Measurements from ENCODE around the gene INPP4A.

The INPP4A gene

DNA sequence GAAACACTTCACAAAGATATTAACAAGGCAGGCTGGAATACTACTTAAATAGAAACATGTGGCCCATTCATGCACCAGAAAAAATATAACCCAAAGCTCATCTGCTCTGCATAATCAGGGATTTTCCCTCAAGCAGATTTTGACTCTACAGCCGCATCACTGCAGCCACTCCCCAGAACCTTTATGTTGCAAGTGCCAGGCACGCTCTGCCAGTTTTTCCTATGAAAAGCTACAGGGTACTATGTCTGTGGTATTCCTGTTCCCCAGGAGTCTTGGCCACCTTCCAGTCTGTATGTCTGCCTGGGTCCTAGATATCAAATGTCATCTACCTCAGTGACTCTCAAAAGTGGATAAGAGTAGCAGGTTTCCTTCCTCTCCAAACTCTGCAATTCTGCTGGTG is 159.9 kb downstream of the INPP4A start:
- DNase-seq, result no peak

DNA sequence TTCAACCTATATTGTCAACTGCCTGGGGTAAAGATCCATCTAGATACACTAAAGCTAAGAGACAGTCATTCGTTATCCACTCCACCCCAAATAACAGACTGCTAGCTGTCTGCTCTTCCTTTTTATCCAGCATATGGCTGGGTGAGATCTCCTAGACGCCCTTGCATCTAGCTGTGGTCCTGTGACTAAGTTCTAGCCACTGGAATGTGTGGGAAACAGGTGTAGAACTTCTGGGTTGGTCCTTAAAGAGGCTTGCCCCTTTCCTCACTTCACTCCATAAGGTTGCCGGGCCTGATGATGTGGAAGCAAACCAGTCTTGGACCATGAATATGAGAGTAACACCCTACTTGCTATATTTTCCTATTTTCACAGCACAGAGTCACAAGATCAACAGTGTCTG is 160.4 kb downstream of the INPP4A start:
- DNase-seq, result no peak

GRCh38 chr2:98606431-98606830 is 161.8 kb downstream of the INPP4A start:
- DNase-seq, result no peak

DNA sequence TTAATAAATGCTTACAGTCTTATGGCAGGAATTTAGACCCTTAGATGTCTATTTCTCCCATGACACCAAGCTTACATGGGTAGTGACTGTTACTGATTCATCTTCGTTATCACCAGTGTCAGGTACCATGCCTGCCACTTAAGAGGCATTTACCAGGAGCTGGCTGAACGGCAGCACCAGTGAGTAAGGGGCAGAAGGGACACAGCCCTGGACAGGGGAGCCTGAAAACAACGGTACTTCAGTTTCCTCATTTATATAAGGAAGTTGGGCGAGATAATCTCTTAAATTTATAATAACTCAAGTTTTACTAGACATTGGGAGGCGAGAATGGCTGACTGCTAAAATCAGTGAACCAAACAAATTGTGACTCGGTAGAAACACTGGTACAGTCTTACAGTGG is 162.4 kb downstream of the INPP4A start:
- no peak for DNase-seq

DNA sequence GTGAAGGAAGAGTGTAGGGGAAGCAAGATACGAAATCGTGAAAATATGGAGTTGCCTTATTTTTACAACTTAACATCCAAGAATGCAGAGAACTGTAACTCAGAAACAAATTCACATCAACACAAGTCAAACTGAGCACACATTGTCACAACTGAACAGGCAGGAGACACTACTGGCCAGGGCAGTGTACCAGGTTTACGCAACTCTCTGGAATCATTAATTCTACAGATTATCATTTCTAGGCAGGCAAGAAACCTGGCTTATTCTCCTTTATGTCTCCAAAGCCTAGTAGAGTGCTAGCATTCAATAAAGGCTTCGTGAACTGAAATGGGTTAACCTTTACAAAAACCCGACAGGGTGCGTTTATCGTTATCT is 163.1 kb downstream of the INPP4A start:
- no peak for DNase-seq

- DNase-seq, result peak; percentile 92
Measured at GRCh38 chr2:98608116-98608961, 163.7 kb downstream of the INPP4A start, which contains the start of the genes COA5 and UNC50. TSS of gene COA5 (minus strand) at chr2:98608512. CDS start at chr2:98608405, 107 bp downstream. TSS of gene UNC50 (plus strand) at chr2:98608589. CDS start at chr2:98609760, 1,171 bp downstream.

GRCh38 chr2:98608962-98609604 is 164.4 kb downstream of the INPP4A start:
- DNase-seq, result peak; percentile 50

DNA sequence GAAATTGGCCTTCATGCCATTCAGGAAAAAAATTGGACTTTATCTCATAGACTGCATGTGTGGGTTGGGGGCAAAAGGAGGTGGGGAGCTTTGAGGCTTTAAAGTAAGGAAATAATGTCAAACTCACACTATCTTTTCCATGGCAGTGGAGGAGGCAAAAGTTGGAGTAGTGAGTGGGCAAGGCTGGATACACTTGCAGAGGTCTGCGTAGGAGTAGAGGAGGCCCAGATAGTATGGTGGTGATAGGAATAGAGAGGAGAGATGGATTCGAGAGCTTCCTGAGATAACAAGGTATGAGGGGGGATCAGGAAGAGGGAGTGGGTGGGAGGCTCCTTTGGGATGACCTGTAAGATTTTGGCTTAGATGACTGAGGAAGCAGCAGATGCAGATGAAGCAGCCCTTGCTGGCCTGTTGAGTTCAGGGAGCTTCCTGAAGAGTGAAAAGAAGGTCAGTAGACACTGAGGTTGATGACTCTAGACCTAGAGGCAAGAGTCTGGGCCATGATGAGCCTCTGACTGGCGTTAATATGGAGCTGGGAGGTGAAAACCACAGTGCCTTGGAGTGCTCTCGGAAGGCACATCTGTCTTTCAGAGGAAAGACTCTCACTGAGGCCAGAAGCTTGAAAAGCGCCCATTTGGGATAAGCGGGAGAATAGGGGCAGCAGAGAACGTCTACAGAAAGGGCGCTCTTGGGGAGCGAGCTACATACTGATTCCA is 169.5 kb downstream of the INPP4A start:
- DNase-seq, result no peak

DNA sequence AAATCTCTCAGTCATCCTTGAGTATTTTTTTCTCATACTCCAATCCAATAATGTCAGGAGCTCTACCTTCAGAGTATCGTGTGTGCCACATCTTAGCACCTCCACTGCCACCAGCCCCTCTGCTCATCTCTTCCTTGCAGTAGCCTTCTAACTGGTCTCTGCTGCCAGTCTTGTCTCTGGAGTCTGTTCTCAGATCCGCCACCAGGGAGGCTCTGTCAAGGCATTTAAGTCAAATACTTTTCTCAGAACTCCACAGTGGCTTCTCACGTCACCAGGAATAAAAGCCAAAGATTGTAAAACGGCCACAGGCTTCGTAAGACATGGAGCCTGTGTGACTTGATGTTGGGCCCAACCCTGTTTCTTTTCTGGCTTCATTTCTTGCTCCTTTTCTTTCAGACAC is 170.8 kb downstream of the INPP4A start:
- DNase-seq, result no peak

- no peak for DNase-seq
Measured at GRCh38 chr2:98617149-98617548, 172.5 kb downstream of the INPP4A start.

DNA sequence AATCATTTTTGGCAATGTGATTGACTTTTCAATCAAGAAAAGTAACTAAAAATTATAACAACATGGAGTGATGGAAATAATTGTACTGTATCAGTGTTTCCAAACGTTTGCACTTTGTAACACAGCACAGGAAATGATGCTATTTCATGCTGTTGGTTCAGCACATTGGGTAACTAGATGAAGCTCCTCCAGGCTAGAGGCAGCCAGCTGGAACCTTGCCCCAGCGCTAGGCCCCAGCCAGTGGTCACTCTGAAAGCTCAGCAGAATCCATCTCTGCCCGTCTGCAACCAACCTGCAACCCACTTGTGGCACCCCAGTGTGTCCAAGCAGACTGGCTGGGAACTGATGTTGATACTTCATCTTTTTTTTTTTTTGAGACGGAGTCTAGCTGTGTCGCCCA is 179.0 kb downstream of the INPP4A start:
- no peak for DNase-seq

- no peak for DNase-seq
Measured at GRCh38 chr2:98632351-98632750, 187.7 kb downstream of the INPP4A start.

DNA sequence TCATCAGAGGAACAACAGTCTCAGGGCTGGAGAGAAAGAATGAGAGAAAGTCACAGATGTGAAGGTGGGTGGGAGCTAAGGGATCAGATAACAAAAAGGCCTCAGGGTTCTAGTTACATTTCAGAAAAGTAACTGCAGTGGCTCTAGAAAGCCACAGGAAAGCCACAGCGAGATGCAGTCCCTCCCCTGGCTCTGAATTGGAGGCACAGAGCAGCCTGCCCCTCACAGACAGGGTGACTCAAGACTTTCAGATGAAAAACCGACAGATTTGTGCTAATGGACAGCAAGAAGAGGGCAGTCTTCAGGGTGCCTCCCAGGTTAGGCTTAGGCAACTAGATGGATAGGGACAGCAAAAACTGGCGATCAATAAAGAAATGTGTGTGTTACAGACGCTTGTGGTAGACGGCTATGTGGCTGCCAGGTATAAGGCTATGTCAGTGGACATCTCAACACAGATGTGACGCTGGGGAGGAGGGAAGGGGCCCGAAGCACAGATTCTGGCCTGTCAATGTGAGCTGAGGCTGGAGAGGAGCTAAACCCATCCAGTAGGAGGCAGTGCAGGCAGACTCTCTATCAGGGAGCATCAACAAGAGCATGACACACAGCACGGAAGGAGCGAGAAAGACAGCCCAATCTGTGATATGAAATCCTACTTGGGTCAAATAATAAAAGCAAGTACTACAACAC is 189.9 kb downstream of the INPP4A start:
- DNase-seq, result no peak

GRCh38 chr2:98637401-98638147 is 192.9 kb downstream of the INPP4A start:
- DNase-seq, result no peak

- no peak for DNase-seq
Measured at GRCh38 chr2:98643496-98644100, 198.9 kb downstream of the INPP4A start.

Data from right hindlimb (tissue), 1 donor.